GM21786 (cell line): ENCODE data around the gene SRSF5.

Source experiments
- ATAC-seq: cut with Tn5 transposase; IDR thresholded peaks from one replicate; pipeline ENCODE4 v1.9.1; 2021; ENCODE audit not compliant: unreplicated experiment

The SRSF5 gene

GRCh38 chr14:69769623-69770022 is 2.7 kb downstream of the SRSF5 start:
- ATAC-seq = no peak

GRCh38 chr14:69770559-69770958 is 3.6 kb downstream of the SRSF5 start:
- ATAC-seq = no peak

DNA sequence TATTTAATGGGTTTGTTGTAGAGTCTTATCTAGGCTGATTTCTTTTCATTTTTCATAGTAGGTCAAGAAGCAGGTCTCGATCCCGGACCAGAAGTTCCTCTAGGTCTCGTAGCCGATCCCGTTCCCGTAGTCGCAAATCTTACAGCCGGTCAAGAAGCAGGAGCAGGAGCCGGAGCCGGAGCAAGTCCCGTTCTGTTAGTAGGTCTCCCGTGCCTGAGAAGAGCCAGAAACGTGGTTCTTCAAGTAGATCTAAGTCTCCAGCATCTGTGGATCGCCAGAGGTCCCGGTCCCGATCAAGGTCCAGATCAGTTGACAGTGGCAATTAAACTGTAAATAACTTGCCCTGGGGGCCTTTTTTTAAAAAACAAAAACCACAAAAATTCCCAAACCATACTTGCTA is 4.2 kb downstream of the SRSF5 start:
- no peak for ATAC-seq

DNA sequence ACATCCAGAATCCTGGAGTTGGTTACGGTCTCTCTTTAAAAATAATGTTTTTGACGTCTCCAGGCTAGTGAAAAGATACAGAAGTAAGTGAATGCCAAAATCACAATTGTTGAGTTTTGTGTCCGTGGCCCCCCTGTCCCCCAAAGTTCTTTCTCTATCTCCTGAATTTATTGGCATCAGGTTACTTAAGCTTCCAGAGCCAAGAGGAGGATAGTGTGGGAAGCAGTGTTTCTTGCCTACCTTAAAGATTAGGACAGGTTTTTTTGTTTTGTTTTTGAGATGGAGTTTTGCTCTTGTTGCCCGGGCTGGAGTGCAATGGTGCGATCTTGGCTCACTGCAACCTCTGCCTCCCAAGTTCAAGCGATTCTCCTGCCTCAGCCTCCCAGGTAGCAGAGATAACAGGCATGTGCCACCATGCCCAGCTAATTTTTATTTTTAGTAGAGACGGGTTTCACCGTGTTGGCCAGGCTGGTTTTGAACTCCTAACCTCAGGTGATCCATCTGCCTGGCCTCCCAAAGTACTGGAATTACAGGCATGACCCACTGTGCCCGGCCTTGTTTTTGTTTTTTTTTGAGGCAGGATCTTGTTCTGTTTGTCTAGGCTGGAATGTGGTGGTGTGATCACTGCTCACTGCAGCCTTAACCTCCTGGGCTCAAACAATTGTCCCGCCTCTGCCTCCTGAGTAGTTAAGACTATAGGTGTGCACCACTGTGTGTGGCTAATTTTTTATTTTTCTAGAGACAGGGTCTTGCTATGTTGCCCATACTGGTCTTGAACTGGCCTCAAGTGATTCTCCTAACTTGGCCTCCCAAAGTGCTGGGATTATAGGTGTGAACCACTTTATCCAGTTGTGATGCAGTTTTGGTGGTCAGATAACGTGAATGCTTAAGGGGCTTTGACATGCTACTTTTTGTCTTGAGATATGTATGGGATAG is 5.4 kb downstream of the SRSF5 start:
- no peak for ATAC-seq

DNA sequence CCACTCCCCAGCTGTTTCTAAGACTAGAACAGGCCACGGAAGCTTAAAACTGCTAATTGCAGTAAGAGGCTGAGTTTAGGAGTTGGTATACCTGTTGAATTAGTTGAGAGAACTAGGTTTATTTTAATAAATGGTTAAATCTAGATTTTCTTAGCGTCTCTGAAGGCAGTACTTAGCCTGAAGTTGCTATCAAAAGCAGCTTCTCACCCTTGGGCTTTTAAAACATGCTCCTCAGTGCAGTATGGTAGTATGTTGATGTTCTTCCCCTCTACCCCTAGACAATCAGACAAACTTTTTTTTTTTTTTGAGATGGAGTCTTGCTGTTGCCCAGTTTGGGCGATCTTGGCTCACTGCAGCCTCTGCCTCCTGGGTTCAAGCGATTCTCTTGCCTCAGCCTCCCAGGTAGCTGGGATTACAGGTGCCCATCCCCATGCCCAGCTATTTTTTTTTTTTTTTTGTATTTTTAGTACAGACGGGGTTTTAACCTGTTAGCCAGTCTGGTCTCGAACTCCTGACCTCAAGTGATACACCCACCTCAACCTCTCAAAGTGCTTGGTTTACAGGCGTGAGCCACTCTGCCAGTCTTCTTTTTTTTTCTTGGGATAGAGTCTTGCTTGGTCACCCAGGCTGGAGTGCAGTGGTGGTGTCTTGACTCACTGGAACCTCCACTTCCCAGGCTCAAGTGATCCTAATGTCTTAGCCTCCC is 6.8 kb downstream of the SRSF5 start:
- no peak for ATAC-seq

DNA sequence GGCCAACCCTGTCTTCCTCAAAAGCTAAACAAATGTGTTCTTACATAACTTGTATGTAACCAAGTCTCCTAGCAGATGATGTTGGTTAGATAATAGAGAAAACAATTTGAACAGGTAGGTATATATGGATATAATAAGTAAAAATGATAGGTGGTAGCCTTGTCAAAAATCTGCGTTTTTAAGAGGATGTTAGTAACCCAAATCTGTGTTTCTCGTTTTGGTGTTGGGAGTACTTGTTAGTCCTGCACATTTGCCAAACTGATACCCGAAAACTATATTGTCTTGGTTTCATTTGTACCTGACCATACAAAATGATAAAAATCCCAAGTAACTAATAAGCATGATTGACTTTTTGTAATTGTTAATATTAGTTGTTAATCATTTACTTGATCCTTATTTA is 8.1 kb downstream of the SRSF5 start:
- no peak for ATAC-seq

- no peak for ATAC-seq
Observed at GRCh38 chr14:69776875-69777453, 10.0 kb downstream of the SRSF5 start.

DNA sequence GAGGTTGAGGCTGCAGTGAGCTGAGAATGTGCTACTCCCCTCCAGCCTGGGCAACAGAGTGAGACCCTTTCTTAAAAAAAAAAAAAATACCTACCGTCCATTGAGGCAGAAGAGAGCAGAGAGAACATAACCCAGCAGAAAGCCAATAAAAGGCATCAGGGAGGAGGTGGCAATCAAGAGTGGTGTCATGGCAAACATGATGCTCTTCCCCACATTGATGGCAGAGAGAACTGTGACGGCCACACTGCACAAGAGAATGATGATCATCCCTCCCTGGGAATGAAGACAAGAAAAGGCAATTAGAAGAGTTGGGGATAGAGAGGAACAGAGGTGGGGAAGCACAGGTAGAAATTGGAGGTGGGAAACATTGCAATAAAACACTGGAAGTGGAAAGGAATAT is 12.1 kb downstream of the SRSF5 start:
- ATAC-seq = no peak

- no peak for ATAC-seq
Observed at GRCh38 chr14:69780092-69780491, 13.2 kb downstream of the SRSF5 start.

GRCh38 chr14:69780952-69781351 is 14.0 kb downstream of the SRSF5 start:
- ATAC-seq = no peak

DNA sequence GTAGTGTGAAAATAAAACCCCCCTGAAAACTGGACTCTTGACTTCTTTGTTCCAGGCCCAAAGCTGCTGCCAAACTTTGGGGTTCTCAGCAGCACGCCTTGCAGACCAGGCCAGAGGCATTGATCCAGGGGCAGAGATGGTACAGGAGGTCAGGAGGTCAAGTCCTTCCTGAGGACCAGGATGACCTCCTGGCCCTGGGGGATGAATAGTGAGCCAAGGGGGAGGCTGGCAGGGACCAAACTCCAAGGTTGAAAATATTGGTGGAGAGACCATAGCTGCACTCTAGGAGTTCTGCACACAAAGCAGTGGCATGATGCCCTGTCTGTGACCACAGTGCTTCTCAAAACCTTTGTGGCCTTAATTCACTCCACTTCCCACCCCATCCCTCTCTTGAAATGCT is 18.0 kb downstream of the SRSF5 start:
- no peak for ATAC-seq

GRCh38 chr14:69786603-69787002 is 19.7 kb downstream of the SRSF5 start:
- ATAC-seq = no peak

DNA sequence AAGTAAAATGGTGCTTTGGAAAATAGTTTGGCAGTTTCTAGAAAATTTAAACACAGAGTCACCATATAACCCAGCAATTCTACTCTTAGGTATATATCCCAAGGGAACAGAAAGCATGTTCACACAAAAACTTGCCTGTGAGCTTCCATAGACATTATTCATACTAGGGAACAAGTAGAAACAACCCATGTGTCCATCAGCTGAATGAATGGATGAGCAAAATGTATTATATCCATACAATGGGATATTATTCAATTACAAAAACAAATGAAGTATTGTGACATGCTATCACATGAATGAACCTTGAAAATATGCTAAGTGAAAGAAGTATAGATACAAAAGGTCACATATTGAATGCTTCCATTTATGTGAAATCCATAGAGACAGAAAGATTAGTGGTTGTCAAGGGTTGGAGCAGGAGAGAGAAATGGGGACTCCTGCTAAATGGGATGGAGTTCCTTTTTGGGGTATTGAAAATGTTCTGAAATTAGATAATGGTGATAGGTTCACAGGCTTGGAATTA is 22.2 kb downstream of the SRSF5 start:
- no peak for ATAC-seq

DNA sequence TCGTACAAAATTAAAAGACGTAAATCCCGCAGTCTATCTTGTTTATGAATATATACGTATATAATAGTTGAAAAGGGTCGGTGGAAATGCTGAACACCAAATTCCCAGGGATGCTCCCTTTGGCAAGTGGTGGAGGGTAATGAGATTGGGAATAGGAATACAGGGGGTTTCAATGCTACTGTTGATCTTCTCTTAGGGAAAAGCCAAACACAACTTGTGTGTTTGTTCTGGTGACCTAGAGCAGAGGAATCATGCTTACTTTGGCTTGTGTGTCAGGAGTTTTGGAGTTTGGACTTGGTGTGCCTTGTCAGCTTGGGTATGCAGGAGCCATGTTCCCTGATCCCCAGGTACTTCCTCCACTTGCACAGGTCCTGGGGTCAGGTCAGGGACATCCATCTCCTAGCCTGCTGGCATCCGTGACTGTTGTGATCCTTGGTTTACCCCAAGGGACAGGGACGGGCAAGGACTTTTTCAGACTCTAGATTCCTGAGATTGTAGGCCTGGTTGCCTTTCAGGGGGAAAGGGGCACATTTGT is 26.0 kb downstream of the SRSF5 start:
- ATAC-seq = no peak

DNA sequence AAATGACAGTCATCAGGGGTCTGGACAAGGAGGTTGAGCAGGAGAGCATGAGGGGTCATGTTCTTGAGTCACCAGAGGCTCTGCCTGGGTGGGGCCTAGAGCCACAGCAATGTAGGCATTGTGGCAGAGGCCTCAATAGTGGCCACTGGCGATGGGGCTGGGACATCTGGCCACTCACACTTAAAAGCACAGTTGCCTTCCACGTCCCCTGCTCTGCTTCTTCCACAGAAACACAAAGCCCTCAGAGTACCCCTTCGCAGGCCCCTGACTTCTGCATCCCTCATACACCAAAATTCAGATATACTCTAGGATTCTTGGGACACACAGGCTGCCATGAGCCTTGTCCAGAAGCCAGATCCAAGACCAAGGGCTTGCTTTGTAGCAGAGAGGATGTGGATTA is 27.8 kb downstream of the SRSF5 start:
- ATAC-seq = no peak

DNA sequence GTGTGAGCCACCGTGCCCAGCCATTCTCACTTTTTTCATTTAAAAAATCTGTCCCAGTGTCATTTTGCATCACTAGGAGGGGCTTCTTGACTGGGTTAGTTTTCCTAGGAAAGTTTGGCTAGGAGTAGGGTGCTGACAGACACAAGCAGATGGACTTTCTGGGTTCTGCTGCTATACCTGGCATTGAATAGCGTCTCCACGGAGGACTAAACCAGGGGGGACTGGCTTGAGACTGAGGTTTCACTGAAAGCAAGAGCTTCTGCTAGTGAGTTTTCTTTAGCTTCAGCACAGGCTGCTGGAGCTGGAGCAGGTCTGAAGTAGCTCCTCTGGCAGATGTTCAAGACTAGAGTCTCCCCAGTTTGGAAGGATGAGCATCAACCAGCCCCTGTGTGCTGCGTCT is 28.7 kb downstream of the SRSF5 start:
- no peak for ATAC-seq

GRCh38 chr14:69796797-69797500 is 30.0 kb downstream of the SRSF5 start, which contains the start of gene SLC10A1:
TSS of gene SLC10A1 (minus strand) at chr14:69797241. CDS start at chr14:69797155, 86 bp downstream.
- no peak for ATAC-seq

DNA sequence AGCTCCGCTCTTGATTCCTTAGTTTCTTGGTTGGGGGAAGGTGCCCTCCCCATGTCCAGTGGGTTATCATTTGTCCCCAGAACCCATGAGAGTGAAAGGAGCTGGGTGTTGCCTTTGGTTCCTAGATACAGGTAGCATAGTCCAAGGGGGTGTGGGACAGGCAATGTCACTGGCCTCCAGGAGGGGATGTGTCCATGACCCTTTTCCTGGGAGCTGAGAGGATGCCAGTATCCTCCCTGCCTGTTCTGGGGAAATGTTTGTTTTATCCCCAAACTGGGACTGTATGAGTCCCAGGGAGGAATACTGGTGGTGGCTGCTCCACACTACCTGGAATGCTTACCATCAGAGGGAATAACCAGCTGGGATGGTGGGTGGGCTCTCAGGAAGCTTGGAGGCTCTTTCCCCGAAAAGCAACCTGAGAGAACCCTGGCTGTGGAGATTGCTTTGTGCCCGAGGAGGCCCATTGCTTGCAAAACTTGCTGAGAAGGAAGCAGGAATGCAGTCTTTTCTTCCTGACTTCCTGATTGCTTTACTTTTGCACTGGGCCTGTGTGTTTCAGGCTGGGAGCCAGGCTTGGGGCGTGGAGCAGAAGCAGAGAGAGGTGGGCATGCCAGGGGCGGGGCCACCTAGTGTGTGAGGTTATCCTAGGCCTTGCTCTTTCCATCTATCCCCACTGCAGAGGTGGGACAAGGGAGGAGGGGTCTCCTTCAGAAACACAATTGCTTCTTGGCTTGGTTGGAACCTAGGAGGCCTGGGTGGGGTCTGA is 30.8 kb downstream of the SRSF5 start:
- ATAC-seq = no peak

DNA sequence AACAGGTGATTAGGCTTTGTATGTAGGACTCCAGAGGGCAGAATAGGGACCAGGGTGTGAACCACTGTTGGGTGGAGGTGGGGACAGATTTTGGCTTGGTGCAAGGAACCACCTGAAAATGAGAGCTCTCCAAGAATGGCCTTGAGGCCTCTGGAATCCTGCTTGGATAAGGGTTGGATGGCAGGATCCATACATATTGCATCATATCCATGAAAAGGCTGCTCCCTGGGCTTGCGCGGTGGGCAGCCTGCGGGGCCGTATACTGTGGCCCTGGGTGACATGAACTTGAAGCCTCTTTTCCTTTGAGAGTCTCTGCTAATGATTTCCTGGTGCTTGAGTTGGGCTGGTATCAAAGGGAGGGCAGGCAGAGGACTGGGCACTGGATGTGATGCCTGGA is 31.4 kb downstream of the SRSF5 start:
- ATAC-seq = no peak

DNA sequence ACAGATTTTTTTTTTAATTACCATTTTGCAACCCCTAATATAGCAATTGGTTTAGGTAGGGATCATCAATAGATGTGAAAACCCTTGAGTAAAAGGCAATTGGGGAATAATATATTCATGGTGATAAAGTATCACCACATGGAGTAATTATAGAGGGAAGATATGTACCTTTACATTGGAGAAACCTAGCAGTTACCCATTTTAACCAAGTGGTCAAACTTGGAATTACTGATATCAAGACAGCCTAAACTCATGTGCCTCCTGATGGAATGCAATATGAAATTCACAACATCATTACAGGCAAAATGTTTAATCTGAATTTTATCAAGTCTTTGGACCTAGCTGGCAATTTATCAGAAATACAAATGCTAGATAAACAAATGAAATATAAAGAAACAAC is 36.8 kb downstream of the SRSF5 start:
- ATAC-seq = no peak
